SK-N-SH (cell line): ENCODE results near the gene SGSH. TPM values are rescaled to one million over a fixed set of nuclear protein-coding genes. Genes with fewer than 3 reads are reported as not detected.

Experiments
- CTCF ChIA-PET: fragments of 300-600, 350-600 bp; formaldehyde crosslinking; extraction: SDS; loops from one replicate; lab custom pipeline; 2021; lab: Yijun Ruan, JAX
- POLR2A ChIA-PET: fragments of 350-600 bp; sonication (Branson Sonifier 250); formaldehyde crosslinking; extraction: SDS; loops from one replicate; lab custom pipeline; 2020; ENCODE audit warnings: antibody characterized with exemption, inconsistent platforms; lab: Yijun Ruan, JAX
- DNase-seq: peaks from one replicate; pipeline ENCODE4 v3.0.0; 2012
- H2AFZ ChIP-seq: fragments of 200-600 bp; sonication (generic); 2 replicates; pipeline ENCODE4 v1.8.1; 2016; ENCODE audit warnings: antibody characterized with exemption, mild to moderate bottlenecking, low read depth
- H3F3A ChIP-seq: fragments of 200-600 bp; sonication (generic); replicated peaks from 2 replicates; pipeline ENCODE3; 2016; ENCODE audit warnings: antibody characterized with exemption, mild to moderate bottlenecking; ENCODE audit not compliant: insufficient read depth
- H3K27ac ChIP-seq, 2 experiments: fragments of 200-500 bp in 1 of 2; fragments of 200-600 bp in 1 of 2; sonication (Bioruptor generic) in 1 of 2; sonication (generic), shearing (Covaris generic) in 1 of 2; 2 replicates each; pipeline versions ENCODE4 v1.5.1 to v1.6.1; 2014 to 2016; ENCODE audit warnings: low read depth in 2 of 2, inconsistent platforms in 1 of 2, low read length in 1 of 2, mild to moderate bottlenecking in 1 of 2, mixed read lengths in 1 of 2
- H3K27me3 ChIP-seq: fragments of 200-600 bp; sonication (generic), shearing (Covaris generic); 2 replicates; pipeline ENCODE4 v1.6.1; 2016; ENCODE audit warnings: mixed run types; ENCODE audit not compliant: insufficient read depth
- H3K36me3 ChIP-seq, 2 experiments: fragments of 200-500 bp in 1 of 2; fragments of 200-600 bp in 1 of 2; sonication (Bioruptor generic) in 1 of 2; sonication (generic) in 1 of 2; replicated peaks in 1 of 2; 2 replicates each; pipeline versions ENCODE3 to v1.5.1; 2014 to 2016; ENCODE audit warnings: low read length in 1 of 2, mild to moderate bottlenecking in 1 of 2; ENCODE audit not compliant: insufficient read depth in 2 of 2, control insufficient read depth in 1 of 2
- H3K4me1 ChIP-seq, 2 experiments: fragments of 200-500 bp in 1 of 2; fragments of 200-600 bp in 1 of 2; sonication (Bioruptor generic) in 1 of 2; sonication (generic), shearing (Covaris generic) in 1 of 2; 2 replicates each; pipeline versions ENCODE4 v1.5.1 to v1.6.1; 2014 to 2016; ENCODE audit warnings: low read depth in 1 of 2, low read length in 1 of 2, mixed run types in 1 of 2; ENCODE audit not compliant: insufficient read depth in 2 of 2, control insufficient read depth in 1 of 2
- H3K4me2 ChIP-seq: fragments of 200-600 bp; sonication (generic), shearing (Covaris generic); 2 replicates; pipeline ENCODE4 v1.6.1; 2017; ENCODE audit warnings: mixed run types
- H3K4me3 ChIP-seq, 2 experiments: fragments of 200-500 bp in 1 of 2; fragments of 200-600 bp in 1 of 2; sonication (Bioruptor generic) in 1 of 2; sonication (generic), shearing (Covaris generic) in 1 of 2; 2 replicates each; pipeline versions ENCODE4 v1.5.1 to v1.8.1; 2014 to 2016; ENCODE audit warnings: low read depth in 2 of 2, inconsistent platforms in 1 of 2, low read length in 1 of 2, mild to moderate bottlenecking in 1 of 2, mixed read lengths in 1 of 2, moderate library complexity in 1 of 2
- H3K79me2 ChIP-seq: fragments of 200-600 bp; sonication (generic); 2 replicates; pipeline ENCODE4 v1.8.1; 2017; ENCODE audit warnings: mild to moderate bottlenecking; ENCODE audit not compliant: insufficient read depth
- H3K9ac ChIP-seq: fragments of 200-600 bp; sonication (generic); 2 replicates; pipeline ENCODE4 v1.6.1; 2017; ENCODE audit warnings: mixed run types
- H3K9me2 ChIP-seq: fragments of 200-600 bp; sonication (generic); 2 replicates; pipeline ENCODE4 v1.6.1; 2017; ENCODE audit warnings: mixed run types
- H3K9me3 ChIP-seq: fragments of 200-600 bp; sonication (generic); 2 replicates; pipeline ENCODE4 v1.6.1; 2017; ENCODE audit warnings: mixed run types, mild to moderate bottlenecking, moderate library complexity
- H4K20me1 ChIP-seq: fragments of 200-600 bp; sonication (generic); 2 replicates; pipeline ENCODE4 v1.6.1; 2017; ENCODE audit warnings: mild to moderate bottlenecking, mixed run types; ENCODE audit not compliant: insufficient read depth
- CTCF ChIP-seq: fragments of 200-600 bp; sonication (generic); IDR thresholded peaks from 2 replicates; pipeline ENCODE4 v1.6.1; 2017; ENCODE audit warnings: antibody characterized with exemption, mild to moderate bottlenecking, moderate library complexity
- FOSL2 ChIP-seq: IDR thresholded peaks from 2 replicates; pipeline ENCODE4 v1.4.0; 2012; ENCODE audit warnings: low read depth, mild to moderate bottlenecking, moderate library complexity, borderline replicate concordance
- GABPA ChIP-seq: IDR thresholded peaks from 2 replicates; pipeline ENCODE4 v1.4.0; 2012; ENCODE audit warnings: low read depth, mild to moderate bottlenecking
- IRF3 ChIP-seq: fragments of 150-350 bp; IDR thresholded peaks from 2 replicates; pipeline ENCODE4 v1.6.1; 2016; ENCODE audit warnings: mild to moderate bottlenecking, low read depth, low read length
- MXI1 ChIP-seq: IDR thresholded peaks from 2 replicates; pipeline ENCODE4 v1.6.1; 2012; ENCODE audit warnings: mild to moderate bottlenecking, low read depth, low read length, improper control_type of control experiment
- PBX3 ChIP-seq: IDR thresholded peaks from 2 replicates; pipeline ENCODE4; 2012
- POLR2AphosphoS5 ChIP-seq: IDR thresholded peaks from 2 replicates; pipeline ENCODE4 v1.6.1; 2012; ENCODE audit warnings: low read depth, low read length
- RAD21 ChIP-seq: IDR thresholded peaks from 2 replicates; pipeline ENCODE4 v1.6.1; 2012; ENCODE audit warnings: mild to moderate bottlenecking, low read length
- RCOR1 ChIP-seq: fragments of 150-350 bp; IDR thresholded peaks from 2 replicates; pipeline ENCODE4 v1.6.1; 2017; ENCODE audit warnings: antibody characterized with exemption, low read length
- TAF1 ChIP-seq: IDR thresholded peaks from 2 replicates; pipeline ENCODE4 v1.6.1; 2012; ENCODE audit warnings: low read depth, mild to moderate bottlenecking, low read length, moderate library complexity, borderline replicate concordance
- TEAD4 ChIP-seq: IDR thresholded peaks from 2 replicates; pipeline ENCODE4 v1.4.0; 2012; ENCODE audit warnings: mild to moderate bottlenecking, borderline replicate concordance; ENCODE audit not compliant: insufficient read depth
- YY1 ChIP-seq: IDR thresholded peaks from 2 replicates; pipeline ENCODE4 v1.4.0; 2012; ENCODE audit warnings: low read depth, mild to moderate bottlenecking
- WGBS: methylation state at CpG from one replicate; pipeline ENCODE4 v1.1.6; 2017; ENCODE audit warnings: low lambda C conversion rate; 5-methylcytosine and 5-hydroxymethylcytosine counted together
- polyA plus RNA-seq, 3 experiments: library from polyadenylated mRNA; depleted of rRNA; stranded (reverse); fragments of >200 nt; gene quantifications; 2 replicates each; pipeline ENCODE4 v1.2.3, GENCODE V29; 2012
- TF ChIP-seq, protein P1 (sequence below): fragments of 150-350 bp; IDR thresholded peaks from 2 replicates; pipeline ENCODE4 v1.6.1; 2017; ENCODE audit warnings: antibody characterized with exemption, low read length, low read depth, borderline replicate concordance

SGSH gene
- polyA plus RNA-seq, 1 of the 3 experiments (the other 2 are of a cell fraction) = 161 TPM

DNA sequence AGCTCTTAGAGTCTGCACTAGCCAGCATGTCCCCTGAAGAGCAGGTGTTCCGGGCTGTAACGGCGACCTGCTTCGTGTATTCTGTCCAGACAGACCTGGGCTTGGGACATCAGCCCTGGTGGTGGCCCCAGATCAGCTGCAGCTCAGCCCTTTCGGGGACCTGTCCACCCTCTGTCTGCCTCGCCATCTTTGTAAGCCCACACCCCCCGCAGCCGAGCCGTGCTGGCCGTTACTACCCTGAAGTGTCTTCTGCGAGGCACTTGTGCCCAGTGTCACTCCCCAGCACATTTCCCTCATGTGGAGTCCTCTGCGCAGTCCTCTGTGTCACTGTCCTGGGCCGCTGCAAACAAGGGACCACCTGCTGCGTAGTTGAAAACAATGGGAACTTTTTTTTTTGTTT, 39.9 kb downstream of the SGSH start:
- Histone ChIP-seq H3K4me1 (no peaks in the 10 kb centered on the region), H3K27ac (no peak overlapping the region), H3K4me2 (no peak overlapping the region), H3F3A (no peaks in the 10 kb centered on the region), H3K36me3 (no peaks in the 10 kb centered on the region), H3K9me2 (no peaks in the 10 kb centered on the region), H3K79me2 (no peaks in the 10 kb centered on the region), H3K9me3 (no peaks in the 10 kb centered on the region), H4K20me1 (no peaks in the 10 kb centered on the region), H3K4me3 (no peak overlapping the region), H3K9ac (no peak overlapping the region), H2AFZ (no peak overlapping the region), H3K27me3 (0 out of 2 replicates have a peak, but pooled peaks cover 1% of the 10 kb centered on the region)
- WGBS = 71% methylated on average over 13 of the region's 14 CpGs
- ChIA-PET POLR2A (no interaction called here), CTCF (interaction anchor here (0.6 to 1.6 kb wide), 3 partner anchors 15 to 79 kb away, joined by 3 read pairs; partner anchors contain the start of gene GAA)
- DNase-seq = no peak
- TF ChIP-seq POLR2AphosphoS5 = no peak
- TF ChIP-seq, protein P1, sequence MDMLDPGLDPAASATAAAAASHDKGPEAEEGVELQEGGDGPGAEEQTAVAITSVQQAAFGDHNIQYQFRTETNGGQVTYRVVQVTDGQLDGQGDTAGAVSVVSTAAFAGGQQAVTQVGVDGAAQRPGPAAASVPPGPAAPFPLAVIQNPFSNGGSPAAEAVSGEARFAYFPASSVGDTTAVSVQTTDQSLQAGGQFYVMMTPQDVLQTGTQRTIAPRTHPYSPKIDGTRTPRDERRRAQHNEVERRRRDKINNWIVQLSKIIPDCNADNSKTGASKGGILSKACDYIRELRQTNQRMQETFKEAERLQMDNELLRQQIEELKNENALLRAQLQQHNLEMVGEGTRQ = no peak
- TF ChIP-seq RAD21 = no peak
- TF ChIP-seq TAF1 = no peak
- no peak for TF ChIP-seq CTCF
- no peak for TF ChIP-seq IRF3

DNA sequence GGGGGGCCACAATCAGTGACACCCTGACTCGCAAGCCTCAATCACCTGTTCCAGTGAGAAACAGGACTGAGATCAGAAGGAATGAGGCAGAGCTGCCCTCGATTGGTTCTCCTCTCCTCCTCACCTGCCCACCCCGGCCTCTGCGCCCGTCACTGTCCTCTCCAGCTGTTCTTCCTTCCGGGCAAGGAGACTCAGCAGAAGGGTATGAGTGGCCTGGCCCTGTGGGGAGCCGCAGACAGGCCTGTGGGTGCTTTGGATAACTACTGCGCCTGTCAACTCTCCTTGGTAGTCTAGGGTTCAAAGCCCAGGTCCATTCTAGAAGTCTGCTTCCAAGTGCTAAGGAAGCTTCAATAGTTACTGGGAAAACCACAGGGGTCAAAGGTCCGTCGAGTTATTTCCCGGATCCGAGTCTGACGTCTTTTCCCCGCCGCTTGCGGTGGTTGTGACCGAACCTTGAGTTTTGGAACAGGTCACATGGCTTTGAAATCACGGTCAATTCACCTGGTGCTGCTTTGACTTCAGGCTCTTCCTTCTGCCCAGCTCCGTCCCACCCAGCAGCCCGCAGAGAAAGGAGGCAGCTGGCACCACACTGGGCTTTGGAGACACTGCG, 42.0 kb downstream of the SGSH start:
- no peaks in the 10 kb centered on the region for H4K20me1 ChIP-seq
- no peak for DNase-seq
- H3K9ac ChIP-seq = no peak overlapping the region
- no peaks in the 10 kb centered on the region for H3K9me3 ChIP-seq
- H3K27me3 ChIP-seq = 0 out of 2 replicates have a peak, but pooled peaks cover 4% of the 10 kb centered on the region
- no peak overlapping the region for H3K4me2 ChIP-seq
- H3K79me2 ChIP-seq = no peaks in the 10 kb centered on the region
- POLR2A ChIA-PET = no interaction called here
- no peaks in the 10 kb centered on the region for H3F3A ChIP-seq
- 78% methylated on average over 21 of the region's 21 CpGs for WGBS
- no peaks in the 10 kb centered on the region for H3K4me1 ChIP-seq
- no peak overlapping the region for H3K27ac ChIP-seq
- H3K36me3 ChIP-seq = no peaks in the 10 kb centered on the region
- no peak overlapping the region for H2AFZ ChIP-seq
- TF ChIP-seq CTCF = no peak
- TF ChIP-seq, protein P1 = no peak
- no peak for TF ChIP-seq TEAD4
- no peak for TF ChIP-seq RCOR1
- no peak for TF ChIP-seq PBX3
- TF ChIP-seq YY1 = no peak
- no peak for TF ChIP-seq MXI1
- no peak for TF ChIP-seq POLR2AphosphoS5
- TF ChIP-seq GABPA = no peak
- TF ChIP-seq FOSL2 = no peak
- TF ChIP-seq IRF3 = no peak
- TF ChIP-seq, all 33 proteins: peak for 0
- H3K4me3 ChIP-seq = no peak overlapping the region
- CTCF ChIA-PET = interaction anchor here (0.6 to 1.8 kb wide), 3 partner anchors 24 to 208 kb away, joined by 3 to 5 read pairs (median 3); no protein-coding TSS in a partner anchor
- H3K9me2 ChIP-seq = no peaks in the 10 kb centered on the region
